Right atrium auricular region (tissue), 2 donors: Measurements from ENCODE around the gene RREB1. TPM values are rescaled to one million over a fixed set of nuclear protein-coding genes. Genes with fewer than 3 reads are reported as not detected.
A peak's percentile ranks its signal among the peaks of the same experiment; 100 is the strongest.

Experiments
- DNase-seq: peaks from one replicate; pipeline ENCODE4 v3.0.0-alpha.2; 2019; ENCODE audit warnings: low spot score
- H3K27ac ChIP-seq, 2 donors: fragments of 200-600 bp; sonication (generic); 1 replicate in 1 of 2; 2 replicates in 1 of 2; pipeline ENCODE4 v1.5.1; 2016 to 2019
- H3K27me3 ChIP-seq, 2 donors: fragments of 200-600 bp; sonication (generic); one replicate each; pipeline versions ENCODE4 v1.5.1 to v1.6.0; 2017 to 2019
- H3K36me3 ChIP-seq: fragments of 200-600 bp; sonication (generic); one replicate; pipeline ENCODE4 v1.5.1; 2016
- H3K4me1 ChIP-seq, 2 donors: fragments of 200-600 bp; sonication (generic); one replicate each; pipeline versions ENCODE4 v1.5.1 to v1.6.0; 2017 to 2019
- H3K4me3 ChIP-seq, 2 donors: fragments of 200-600 bp; sonication (generic); 1 replicate in 1 of 2; 2 replicates in 1 of 2; pipeline ENCODE4 v1.5.1; 2017 to 2019; ENCODE audit warnings: mild to moderate bottlenecking in 1 of 2, moderate library complexity in 1 of 2
- H3K9me3 ChIP-seq, 2 donors: fragments of 200-600 bp; sonication (generic); one replicate each; pipeline ENCODE4 v1.5.1; 2019
- CTCF ChIP-seq, 2 donors: fragments of 200-600 bp; sonication (generic); IDR thresholded peaks; one replicate each; pipeline ENCODE4 v1.5.1; 2019; ENCODE audit warnings: antibody characterized with exemption in 2 of 2
- total RNA-seq, 2 donors: library from RNA; depleted of rRNA; stranded (reverse); fragments of >200 nt; gene quantifications; one replicate each; pipeline ENCODE4 v1.1.0, GENCODE V29; 2016

RREB1 gene
- total RNA-seq, 2 donors from 2014 or later: 25.5 to 30.3 TPM

GRCh38 chr6:7129360-7129759 is 21.6 kb downstream of the RREB1 start:
- Histone ChIP-seq H3K27ac (peak overlapping the region; percentile 49 to 50), H3K4me3 (no peak overlapping the region), H3K4me1 (peaks cover 0 to 57% of the 10 kb centered on the region in 2 donors), H3K9me3 (no peaks in the 10 kb centered on the region), H3K27me3 (no peaks in the 10 kb centered on the region), H3K36me3 (no peaks in the 10 kb centered on the region)
- TF ChIP-seq CTCF (IDR thresholded peaks at IDR 0.05): no peak
- no peak for DNase-seq

GRCh38 chr6:7129784-7130569 is 22.2 kb downstream of the RREB1 start:
- TF ChIP-seq CTCF (IDR thresholded peaks at IDR 0.05): no peak
- Histone ChIP-seq H3K27me3 (no peaks in the 10 kb centered on the region), H3K9me3 (no peaks in the 10 kb centered on the region), H3K4me1 (peaks cover 0 to 51% of the 10 kb centered on the region in 2 donors), H3K27ac (peak overlapping the region; percentile 49 to 50), H3K36me3 (no peaks in the 10 kb centered on the region), H3K4me3 (no peak overlapping the region)
- DNase-seq: peak; percentile 77

GRCh38 chr6:7131390-7131789 is 23.6 kb downstream of the RREB1 start:
- no peak for DNase-seq
- Histone ChIP-seq H3K36me3 (no peaks in the 10 kb centered on the region), H3K4me3 (no peak overlapping the region), H3K4me1 (peaks cover 0 to 40% of the 10 kb centered on the region in 2 donors), H3K9me3 (no peaks in the 10 kb centered on the region), H3K27me3 (no peaks in the 10 kb centered on the region), H3K27ac (no peak overlapping the region)
- TF ChIP-seq CTCF (IDR thresholded peaks at IDR 0.05): no peak

- Histone ChIP-seq H3K27ac (no peak overlapping the region), H3K36me3 (no peaks in the 10 kb centered on the region), H3K4me3 (no peak overlapping the region), H3K27me3 (no peaks in the 10 kb centered on the region), H3K4me1 (peaks cover 0 to 42% of the 10 kb centered on the region in 2 donors), H3K9me3 (no peaks in the 10 kb centered on the region)
- no peak for DNase-seq
- no peak for TF ChIP-seq CTCF (IDR thresholded peaks at IDR 0.05)
These were observed 24.8 kb downstream of the RREB1 start for GRCh38 chr6:7132398-7133035.

- H3K4me1 ChIP-seq: peaks cover 0 to 51% of the 10 kb centered on the region in 2 donors
- no peak overlapping the region for H3K4me3 ChIP-seq
- no peaks in the 10 kb centered on the region for H3K27me3 ChIP-seq
- DNase-seq: peak; percentile 4
- H3K9me3 ChIP-seq: no peaks in the 10 kb centered on the region
- no peak for TF ChIP-seq CTCF (IDR thresholded peaks at IDR 0.05)
- no peaks in the 10 kb centered on the region for H3K36me3 ChIP-seq
- H3K27ac ChIP-seq: no peak overlapping the region
These were observed 27.4 kb downstream of the RREB1 start for GRCh38 chr6:7134999-7135745.
